Stimulated activated memory B cell treated with anti-CD40 and anti-IgM and Interleukin-4, amounts not matched to agents 10 μg/mL and 1 μg/mL and 100 μg/mL, for 72 hours (primary cell): Measurements from ENCODE around the gene MSL3B.
A peak's percentile ranks its signal among the peaks of the same experiment; 100 is the strongest.

Source experiments
- ATAC-seq: fragments of 150-1000 bp; cut with Tn5 transposase; 2 replicates; pipeline ENCODE4 v1.10.0; 2021
- H3K27ac Mint-ChIP-seq: one replicate; pipeline ENCODE4 v1.8.0; 2022; ENCODE audit warnings: mild to moderate bottlenecking, mixed read lengths
- H3K27me3 Mint-ChIP-seq: one replicate; pipeline ENCODE4 v1.8.0; 2022; ENCODE audit warnings: mixed read lengths
- H3K36me3 Mint-ChIP-seq: one replicate; pipeline ENCODE4 v1.8.0; 2022; ENCODE audit warnings: mixed read lengths
- H3K4me1 Mint-ChIP-seq: one replicate; pipeline ENCODE4 v1.8.0; 2022; ENCODE audit warnings: mixed read lengths
- H3K4me3 Mint-ChIP-seq: one replicate; pipeline ENCODE4 v1.8.0; 2022; ENCODE audit warnings: mild to moderate bottlenecking, moderate library complexity, mixed read lengths
- H3K9me3 Mint-ChIP-seq: one replicate; pipeline ENCODE4 v1.8.0; 2022; ENCODE audit warnings: mixed read lengths

Gene MSL3B

GRCh38 chr2:233831861-233832260 is 36.3 kb downstream of the MSL3B start:
- no peak overlapping the region for H3K4me3 Mint-ChIP-seq
- no peaks in the 10 kb centered on the region for H3K27me3 Mint-ChIP-seq
- H3K9me3 Mint-ChIP-seq = no peaks in the 10 kb centered on the region
- no peak overlapping the region for H3K27ac Mint-ChIP-seq
- no peak for ATAC-seq
- no peaks in the 10 kb centered on the region for H3K36me3 Mint-ChIP-seq
- H3K4me1 Mint-ChIP-seq = no peaks in the 10 kb centered on the region

- no peaks in the 10 kb centered on the region for H3K9me3 Mint-ChIP-seq
- H3K36me3 Mint-ChIP-seq = no peaks in the 10 kb centered on the region
- H3K27ac Mint-ChIP-seq = no peak overlapping the region
- no peak overlapping the region for H3K4me3 Mint-ChIP-seq
- ATAC-seq = no peak
- H3K4me1 Mint-ChIP-seq = no peaks in the 10 kb centered on the region
- no peaks in the 10 kb centered on the region for H3K27me3 Mint-ChIP-seq
Observed at GRCh38 chr2:233831011-233831721, 37.0 kb downstream of the MSL3B start.

GRCh38 chr2:233830111-233830802 is 37.9 kb downstream of the MSL3B start:
- ATAC-seq = peak; percentile 39
- Mint-ChIP-seq H3K27ac (no peak overlapping the region), H3K9me3 (no peaks in the 10 kb centered on the region), H3K36me3 (no peaks in the 10 kb centered on the region), H3K27me3 (no peaks in the 10 kb centered on the region), H3K4me3 (no peak overlapping the region), H3K4me1 (no peaks in the 10 kb centered on the region)

GRCh38 chr2:233829193-233830110 is 38.7 kb downstream of the MSL3B start:
- H3K4me1 Mint-ChIP-seq = no peaks in the 10 kb centered on the region
- ATAC-seq = no peak
- H3K27me3 Mint-ChIP-seq = no peaks in the 10 kb centered on the region
- H3K36me3 Mint-ChIP-seq = no peaks in the 10 kb centered on the region
- no peaks in the 10 kb centered on the region for H3K9me3 Mint-ChIP-seq
- no peak overlapping the region for H3K4me3 Mint-ChIP-seq
- H3K27ac Mint-ChIP-seq = no peak overlapping the region

GRCh38 chr2:233828546-233829192 is 39.5 kb downstream of the MSL3B start:
- no peaks in the 10 kb centered on the region for H3K4me1 Mint-ChIP-seq
- no peak for ATAC-seq

GRCh38 chr2:233824373-233824772 is 43.8 kb downstream of the MSL3B start:
- H3K36me3 Mint-ChIP-seq = no peaks in the 10 kb centered on the region
- no peak for ATAC-seq
- no peaks in the 10 kb centered on the region for H3K4me1 Mint-ChIP-seq
- no peak overlapping the region for H3K27ac Mint-ChIP-seq
- H3K4me3 Mint-ChIP-seq = no peak overlapping the region
- H3K27me3 Mint-ChIP-seq = peaks cover 14% of the 10 kb centered on the region
- no peaks in the 10 kb centered on the region for H3K9me3 Mint-ChIP-seq

More at GRCh38 chr2:233828546-233829192, 39.5 kb downstream of the MSL3B start:
- Mint-ChIP-seq H3K27me3 (no peaks in the 10 kb centered on the region), H3K27ac (no peak overlapping the region), H3K36me3 (no peaks in the 10 kb centered on the region), H3K4me3 (no peak overlapping the region), H3K9me3 (no peaks in the 10 kb centered on the region)

GRCh38 chr2:233823731-233824121 is 44.5 kb downstream of the MSL3B start:
- no peak for ATAC-seq
- H3K36me3 Mint-ChIP-seq = no peaks in the 10 kb centered on the region
- no peaks in the 10 kb centered on the region for H3K4me1 Mint-ChIP-seq
- H3K4me3 Mint-ChIP-seq = no peak overlapping the region
- peaks cover 20% of the 10 kb centered on the region for H3K27me3 Mint-ChIP-seq
- no peaks in the 10 kb centered on the region for H3K9me3 Mint-ChIP-seq
- no peak overlapping the region for H3K27ac Mint-ChIP-seq

- Mint-ChIP-seq H3K4me3 (no peak overlapping the region), H3K36me3 (no peaks in the 10 kb centered on the region), H3K4me1 (no peaks in the 10 kb centered on the region), H3K9me3 (no peaks in the 10 kb centered on the region), H3K27ac (no peak overlapping the region), H3K27me3 (peaks cover 25% of the 10 kb centered on the region)
- no peak for ATAC-seq
Observed at GRCh38 chr2:233822781-233823730, 45.1 kb downstream of the MSL3B start.

- Mint-ChIP-seq H3K9me3 (no peaks in the 10 kb centered on the region), H3K27ac (no peak overlapping the region), H3K27me3 (peaks cover 34% of the 10 kb centered on the region), H3K36me3 (no peaks in the 10 kb centered on the region), H3K4me1 (no peaks in the 10 kb centered on the region), H3K4me3 (no peak overlapping the region)
- ATAC-seq = no peak
Observed at GRCh38 chr2:233822101-233822771, 46.0 kb downstream of the MSL3B start.

GRCh38 chr2:233821709-233822100 is 46.5 kb downstream of the MSL3B start:
- no peak overlapping the region for H3K27ac Mint-ChIP-seq
- H3K4me1 Mint-ChIP-seq = no peaks in the 10 kb centered on the region
- peaks cover 39% of the 10 kb centered on the region for H3K27me3 Mint-ChIP-seq
- H3K36me3 Mint-ChIP-seq = no peaks in the 10 kb centered on the region
- ATAC-seq = no peak
- no peaks in the 10 kb centered on the region for H3K9me3 Mint-ChIP-seq
- no peak overlapping the region for H3K4me3 Mint-ChIP-seq

- H3K36me3 Mint-ChIP-seq = no peaks in the 10 kb centered on the region
- ATAC-seq = no peak
Observed at GRCh38 chr2:233821196-233821595, 47.0 kb downstream of the MSL3B start.

GRCh38 chr2:233820774-233821105 is 47.4 kb downstream of the MSL3B start:
- Mint-ChIP-seq H3K4me1 (no peaks in the 10 kb centered on the region), H3K27ac (no peak overlapping the region), H3K4me3 (no peak overlapping the region), H3K9me3 (no peaks in the 10 kb centered on the region), H3K27me3 (peaks cover 39% of the 10 kb centered on the region), H3K36me3 (no peaks in the 10 kb centered on the region)
- ATAC-seq = no peak

More at GRCh38 chr2:233821196-233821595, 47.0 kb downstream of the MSL3B start:
- H3K4me3 Mint-ChIP-seq = no peak overlapping the region
- no peak overlapping the region for H3K27ac Mint-ChIP-seq
- peaks cover 39% of the 10 kb centered on the region for H3K27me3 Mint-ChIP-seq
- no peaks in the 10 kb centered on the region for H3K4me1 Mint-ChIP-seq
- no peaks in the 10 kb centered on the region for H3K9me3 Mint-ChIP-seq

- no peaks in the 10 kb centered on the region for H3K36me3 Mint-ChIP-seq
- H3K9me3 Mint-ChIP-seq = no peaks in the 10 kb centered on the region
- no peaks in the 10 kb centered on the region for H3K4me1 Mint-ChIP-seq
- peaks cover 39% of the 10 kb centered on the region for H3K27me3 Mint-ChIP-seq
- H3K27ac Mint-ChIP-seq = no peak overlapping the region
- H3K4me3 Mint-ChIP-seq = no peak overlapping the region
- ATAC-seq = no peak
Observed at GRCh38 chr2:233819884-233820773, 48.1 kb downstream of the MSL3B start.
